ENCODE measurements around the gene SNX3.
"Not testable (repeated sequence)": the region's sequence is repeated elsewhere in the genome, so short reads cannot be mapped to it uniquely, and the experiment has no call there.

SNX3 gene

GRCh38 chr6:108260809-108261569, at the start of gene SNX3:
TSS of gene SNX3 (minus strand) at chr6:108261040. CDS start at chr6:108260921, 119 bp downstream.
- DNase-seq = peak; percentile 94

- no peak for DNase-seq
These were observed 49.0 kb upstream of the SNX3 start for GRCh38 chr6:108309844-108310243.

- not testable (repeated sequence) for DNase-seq
These were observed 47.8 kb upstream of the SNX3 start for GRCh38 chr6:108308641-108309040.

GRCh38 chr6:108304646-108305045, 43.8 kb upstream of the SNX3 start:
- DNase-seq = no peak

GRCh38 chr6:108302386-108302785, 41.5 kb upstream of the SNX3 start:
- DNase-seq = no peak

GRCh38 chr6:108295676-108296075, 34.8 kb upstream of the SNX3 start:
- no peak for DNase-seq

GRCh38 chr6:108294727-108295625, 34.1 kb upstream of the SNX3 start, which contains the start of gene AFG1L:
TSS of gene AFG1L (plus strand) at chr6:108295054. CDS start at chr6:108295080, 26 bp downstream.
- DNase-seq = peak; percentile 93

- DNase-seq = no peak
These were observed 33.5 kb upstream of the SNX3 start for GRCh38 chr6:108294297-108294726.

- DNase-seq = no peak
These were observed 32.9 kb upstream of the SNX3 start for GRCh38 chr6:108293527-108294296.

- DNase-seq = not testable (repeated sequence)
These were observed 31.7 kb upstream of the SNX3 start for GRCh38 chr6:108292561-108292960.

GRCh38 chr6:108291091-108291490, 30.3 kb upstream of the SNX3 start:
- DNase-seq = no peak

- no peak for DNase-seq
These were observed 27.9 kb upstream of the SNX3 start for GRCh38 chr6:108288742-108289141.

GRCh38 chr6:108287373-108287772, 26.5 kb upstream of the SNX3 start:
- no peak for DNase-seq

GRCh38 chr6:108286366-108286765, 25.5 kb upstream of the SNX3 start:
- no peak for DNase-seq

- DNase-seq = no peak
These were observed 24.5 kb upstream of the SNX3 start for GRCh38 chr6:108285381-108285780.

GRCh38 chr6:108277831-108278230, 17.0 kb upstream of the SNX3 start:
- DNase-seq = no peak

GRCh38 chr6:108277295-108277694, 16.5 kb upstream of the SNX3 start:
- DNase-seq = no peak

- no peak for DNase-seq
These were observed 15.1 kb upstream of the SNX3 start for GRCh38 chr6:108275976-108276375.

- no peak for DNase-seq
These were observed 13.7 kb upstream of the SNX3 start for GRCh38 chr6:108274546-108274945.

GRCh38 chr6:108269955-108270354, 9.1 kb upstream of the SNX3 start:
- DNase-seq = not testable (repeated sequence)

GRCh38 chr6:108268845-108269244, 8.0 kb upstream of the SNX3 start:
- DNase-seq = no peak

- DNase-seq = no peak
These were observed 2.5 kb upstream of the SNX3 start for GRCh38 chr6:108263371-108263770.
